ENCODE results near the gene BLCAP.
A peak's percentile ranks its signal among the peaks of the same experiment; 100 is the strongest.
"Not testable (repeated sequence)": the region's sequence is repeated elsewhere in the genome, so short reads cannot be mapped to it uniquely, and the experiment has no call there.

The BLCAP gene

GRCh38 chr20:37527638-37528445 is at the start of gene BLCAP:
Gene BLCAP, minus strand, starts transcription at chr20:37527876. Its CDS starts 8,702 bp downstream, at chr20:37519174.
- Histone ChIP-seq H3K27ac (ENCODE audit: low read depth, low read length) (peak within 1 kb of the TSS; percentile 94), H3K4me3 (ENCODE audit: low read depth in 1 of 2, low read length in 2 of 2) (peak within 1 kb of the TSS; percentile 96 to 99), H3K9ac (ENCODE audit: low read depth in 1 of 2, low read length in 2 of 2) (peak within 1 kb of the TSS; percentile 87 to 98), H3K9me3 (ENCODE audit: control insufficient read depth in 1 of 2, low read length in 2 of 2) (no peaks in the 10 kb centered on the region), H3K4me1 (ENCODE audit: control insufficient read depth in 1 of 2, insufficient read depth in 2 of 2, low read length in 2 of 2) (peaks cover 45 to 47% of the 10 kb centered on the region in 2 donors), H3K27me3 (ENCODE audit: control insufficient read depth in 1 of 2, insufficient read depth in 2 of 2, low read length in 2 of 2) (no peaks in the 10 kb centered on the region), H3K36me3 (ENCODE audit: control insufficient read depth in 1 of 2, insufficient read depth in 2 of 2, low read length in 2 of 2) (no peaks in the 10 kb centered on the region)

GRCh38 chr20:37577436-37577835 is 49.8 kb upstream of the BLCAP start:
- not testable (repeated sequence) for H3K27me3 ChIP-seq (ENCODE audit: control insufficient read depth in 1 of 2, insufficient read depth in 2 of 2, low read length in 2 of 2); H3K36me3 ChIP-seq (ENCODE audit: control insufficient read depth in 1 of 2, insufficient read depth in 2 of 2, low read length in 2 of 2); H3K9me3 ChIP-seq (ENCODE audit: control insufficient read depth in 1 of 2, low read length in 2 of 2); H3K4me3 ChIP-seq (ENCODE audit: low read depth in 1 of 2, low read length in 2 of 2); H3K9ac ChIP-seq (ENCODE audit: low read depth in 1 of 2, low read length in 2 of 2); H3K4me1 ChIP-seq (ENCODE audit: control insufficient read depth in 1 of 2, insufficient read depth in 2 of 2, low read length in 2 of 2); H3K27ac ChIP-seq (ENCODE audit: low read depth, low read length)

GRCh38 chr20:37576911-37577310 is 49.2 kb upstream of the BLCAP start:
- no peaks in the 10 kb centered on the region for H3K9me3 ChIP-seq (ENCODE audit: control insufficient read depth in 1 of 2, low read length in 2 of 2)
- no peak overlapping the region for H3K4me3 ChIP-seq (ENCODE audit: low read depth in 1 of 2, low read length in 2 of 2)

GRCh38 chr20:37575884-37576283 is 48.2 kb upstream of the BLCAP start:
- H3K9me3 ChIP-seq (ENCODE audit: control insufficient read depth in 1 of 2, low read length in 2 of 2), result no peaks in the 10 kb centered on the region
- no peaks in the 10 kb centered on the region for H3K4me1 ChIP-seq (ENCODE audit: control insufficient read depth in 1 of 2, insufficient read depth in 2 of 2, low read length in 2 of 2)
- H3K27ac ChIP-seq (ENCODE audit: low read depth, low read length), result no peak overlapping the region
- no peak overlapping the region for H3K9ac ChIP-seq (ENCODE audit: low read depth in 1 of 2, low read length in 2 of 2)
- H3K36me3 ChIP-seq (ENCODE audit: control insufficient read depth in 1 of 2, insufficient read depth in 2 of 2, low read length in 2 of 2), result no peaks in the 10 kb centered on the region
- no peak overlapping the region for H3K4me3 ChIP-seq (ENCODE audit: low read depth in 1 of 2, low read length in 2 of 2)
- H3K27me3 ChIP-seq (ENCODE audit: control insufficient read depth in 1 of 2, insufficient read depth in 2 of 2, low read length in 2 of 2), result no peaks in the 10 kb centered on the region

More at GRCh38 chr20:37576911-37577310, 49.2 kb upstream of the BLCAP start:
- no peak overlapping the region for H3K9ac ChIP-seq (ENCODE audit: low read depth in 1 of 2, low read length in 2 of 2)
- no peaks in the 10 kb centered on the region for H3K27me3 ChIP-seq (ENCODE audit: control insufficient read depth in 1 of 2, insufficient read depth in 2 of 2, low read length in 2 of 2)
- H3K27ac ChIP-seq (ENCODE audit: low read depth, low read length), result no peak overlapping the region
- H3K36me3 ChIP-seq (ENCODE audit: control insufficient read depth in 1 of 2, insufficient read depth in 2 of 2, low read length in 2 of 2), result no peaks in the 10 kb centered on the region
- no peaks in the 10 kb centered on the region for H3K4me1 ChIP-seq (ENCODE audit: control insufficient read depth in 1 of 2, insufficient read depth in 2 of 2, low read length in 2 of 2)

- H3K4me3 ChIP-seq (ENCODE audit: low read depth in 1 of 2, low read length in 2 of 2), result no peak overlapping the region
- peaks cover 0 to 3% of the 10 kb centered on the region in 2 donors for H3K27me3 ChIP-seq (ENCODE audit: control insufficient read depth in 1 of 2, insufficient read depth in 2 of 2, low read length in 2 of 2)
- no peaks in the 10 kb centered on the region for H3K4me1 ChIP-seq (ENCODE audit: control insufficient read depth in 1 of 2, insufficient read depth in 2 of 2, low read length in 2 of 2)
- no peaks in the 10 kb centered on the region for H3K9me3 ChIP-seq (ENCODE audit: control insufficient read depth in 1 of 2, low read length in 2 of 2)
- H3K9ac ChIP-seq (ENCODE audit: low read depth in 1 of 2, low read length in 2 of 2), result no peak overlapping the region
- H3K27ac ChIP-seq (ENCODE audit: low read depth, low read length), result no peak overlapping the region
- H3K36me3 ChIP-seq (ENCODE audit: control insufficient read depth in 1 of 2, insufficient read depth in 2 of 2, low read length in 2 of 2), result no peaks in the 10 kb centered on the region
These were observed 46.7 kb upstream of the BLCAP start for GRCh38 chr20:37574199-37574890.

GRCh38 chr20:37573626-37574198 is 46.0 kb upstream of the BLCAP start:
- H3K9me3 ChIP-seq (ENCODE audit: control insufficient read depth in 1 of 2, low read length in 2 of 2), result no peaks in the 10 kb centered on the region
- no peak overlapping the region for H3K9ac ChIP-seq (ENCODE audit: low read depth in 1 of 2, low read length in 2 of 2)
- H3K4me1 ChIP-seq (ENCODE audit: control insufficient read depth in 1 of 2, insufficient read depth in 2 of 2, low read length in 2 of 2), result no peaks in the 10 kb centered on the region
- no peak overlapping the region for H3K4me3 ChIP-seq (ENCODE audit: low read depth in 1 of 2, low read length in 2 of 2)
- no peak overlapping the region for H3K27ac ChIP-seq (ENCODE audit: low read depth, low read length)
- H3K27me3 ChIP-seq (ENCODE audit: control insufficient read depth in 1 of 2, insufficient read depth in 2 of 2, low read length in 2 of 2), result peaks cover 0 to 3% of the 10 kb centered on the region in 2 donors
- no peaks in the 10 kb centered on the region for H3K36me3 ChIP-seq (ENCODE audit: control insufficient read depth in 1 of 2, insufficient read depth in 2 of 2, low read length in 2 of 2)

GRCh38 chr20:37571033-37571432 is 43.4 kb upstream of the BLCAP start:
- H3K27me3 ChIP-seq (ENCODE audit: control insufficient read depth in 1 of 2, insufficient read depth in 2 of 2, low read length in 2 of 2), result peaks cover 7 to 11% of the 10 kb centered on the region in 2 donors

GRCh38 chr20:37570419-37570818 is 42.7 kb upstream of the BLCAP start:
- Histone ChIP-seq H3K27me3 (ENCODE audit: control insufficient read depth in 1 of 2, insufficient read depth in 2 of 2, low read length in 2 of 2) (peaks cover 7 to 11% of the 10 kb centered on the region in 2 donors), H3K4me3 (ENCODE audit: low read depth in 1 of 2, low read length in 2 of 2) (no peak overlapping the region), H3K9me3 (ENCODE audit: control insufficient read depth in 1 of 2, low read length in 2 of 2) (no peaks in the 10 kb centered on the region), H3K36me3 (ENCODE audit: control insufficient read depth in 1 of 2, insufficient read depth in 2 of 2, low read length in 2 of 2) (no peaks in the 10 kb centered on the region), H3K9ac (ENCODE audit: low read depth in 1 of 2, low read length in 2 of 2) (no peak overlapping the region), H3K27ac (ENCODE audit: low read depth, low read length) (no peak overlapping the region), H3K4me1 (ENCODE audit: control insufficient read depth in 1 of 2, insufficient read depth in 2 of 2, low read length in 2 of 2) (no peaks in the 10 kb centered on the region)

More at GRCh38 chr20:37571033-37571432, 43.4 kb upstream of the BLCAP start:
- no peak overlapping the region for H3K4me3 ChIP-seq (ENCODE audit: low read depth in 1 of 2, low read length in 2 of 2)
- no peaks in the 10 kb centered on the region for H3K9me3 ChIP-seq (ENCODE audit: control insufficient read depth in 1 of 2, low read length in 2 of 2)
- H3K27ac ChIP-seq (ENCODE audit: low read depth, low read length), result no peak overlapping the region
- H3K36me3 ChIP-seq (ENCODE audit: control insufficient read depth in 1 of 2, insufficient read depth in 2 of 2, low read length in 2 of 2), result no peaks in the 10 kb centered on the region
- no peaks in the 10 kb centered on the region for H3K4me1 ChIP-seq (ENCODE audit: control insufficient read depth in 1 of 2, insufficient read depth in 2 of 2, low read length in 2 of 2)
- H3K9ac ChIP-seq (ENCODE audit: low read depth in 1 of 2, low read length in 2 of 2), result no peak overlapping the region

GRCh38 chr20:37567671-37568588 is 40.3 kb upstream of the BLCAP start:
- Histone ChIP-seq H3K4me1 (ENCODE audit: control insufficient read depth in 1 of 2, insufficient read depth in 2 of 2, low read length in 2 of 2) (peaks cover 0 to 7% of the 10 kb centered on the region in 2 donors), H3K9ac (ENCODE audit: low read depth in 1 of 2, low read length in 2 of 2) (no peak overlapping the region), H3K27ac (ENCODE audit: low read depth, low read length) (no peak overlapping the region), H3K9me3 (ENCODE audit: control insufficient read depth in 1 of 2, low read length in 2 of 2) (no peaks in the 10 kb centered on the region), H3K36me3 (ENCODE audit: control insufficient read depth in 1 of 2, insufficient read depth in 2 of 2, low read length in 2 of 2) (no peaks in the 10 kb centered on the region), H3K27me3 (ENCODE audit: control insufficient read depth in 1 of 2, insufficient read depth in 2 of 2, low read length in 2 of 2) (peaks cover 11 to 23% of the 10 kb centered on the region in 2 donors), H3K4me3 (ENCODE audit: low read depth in 1 of 2, low read length in 2 of 2) (no peak overlapping the region)

Measured in duodenal mucosa (tissue), 2 donors.